Measurements from ENCODE around the gene ARFGEF3. TPM values are rescaled to one million over a fixed set of nuclear protein-coding genes. Genes with fewer than 3 reads are reported as not detected.

The ARFGEF3 gene
- total and polyA plus RNA-seq, 10 of the 15 experiments (the other 5 are each of a cell fraction or from before 2014, with no cell fraction given) = under 0.01 to 0.08 (median 0.02) TPM; not detected in 1

- TF ChIP-seq CTCF (IDR thresholded peaks at IDR 0.05 in 2 of 3, conservative IDR thresholded peaks at IDR 0.05 in 1 of 3; ENCODE audit: control insufficient read depth in 2 of 3, extremely low read depth in 1 of 3, insufficient read depth in 1 of 3, low read depth in 3 of 3, low read length in 3 of 3) = no peak
Observed at GRCh38 chr6:138204303-138204702, 42.6 kb downstream of the ARFGEF3 start (continued).

- no peaks in the 10 kb centered on the region for H3K9me3 ChIP-seq (replicated peaks; ENCODE audit: control insufficient read depth, insufficient read depth, low read length)
- DNase-seq (ENCODE audit: low read depth, low spot score) (no peak), ATAC-seq (no peak), FAIRE-seq (no peak)
- intact Hi-C loops (cut with micrococcal nuclease; ENCODE audit: unreplicated experiment) (no loop called here), in situ Hi-C loops (cut with MboI) (no loop called here)
- ChIA-PET SMC1A (ENCODE audit: uncharacterized antibody, unreplicated experiment) (no interaction called here), RAD21 (ENCODE audit: unreplicated experiment) (no interaction called here), CTCF (interaction anchor here (0.6 kb wide), 1 partner anchor 782 kb away, joined by 3 read pairs; no protein-coding TSS in a partner anchor), POLR2A (no interaction called here)
- no peaks in the 10 kb centered on the region for H3K36me3 ChIP-seq (ENCODE audit: control insufficient read depth in 2 of 2, insufficient read depth in 2 of 2, low read length in 1 of 2)
- H3K4me1 ChIP-seq (ENCODE audit: control insufficient read depth, insufficient read depth, low read length) = no peaks in the 10 kb centered on the region
- no peaks in the 10 kb centered on the region for H3K79me2 ChIP-seq (ENCODE audit: control insufficient read depth, insufficient read depth, low read length)
- no TSS peak for BruUV-seq (replicated peaks)
- H3K27ac ChIP-seq (ENCODE audit: control insufficient read depth, insufficient read depth) = no peak overlapping the region
- no peak overlapping the region for H3K9ac ChIP-seq (ENCODE audit: control insufficient read depth, insufficient read depth, low read length)
- no peaks in the 10 kb centered on the region for H4K20me1 ChIP-seq (ENCODE audit: control insufficient read depth, insufficient read depth)
- no peak overlapping the region for H3K4me2 ChIP-seq (ENCODE audit: control insufficient read depth, insufficient read depth)
- H2AFZ ChIP-seq (ENCODE audit: control insufficient read depth, low read depth, low read length) = no peak overlapping the region
- no peak overlapping the region for H3K4me3 ChIP-seq
- H3K27me3 ChIP-seq (replicated peaks in 1 of 2; ENCODE audit: control insufficient read depth in 2 of 2, insufficient read depth in 2 of 2, low read length in 1 of 2) = peaks cover 0 to 5% of the 10 kb centered on the region in 2 experiments; a peak in 2 of 4 replicates
- WGBS (ENCODE audit: insufficient coverage, insufficient replicate concordance, low lambda C conversion rate, missing lambda C conversion rate) = 15% methylated on average over 4 of the region's 4 CpGs
- TF ChIP-seq STAT3 (IDR thresholded peaks at IDR 0.05; ENCODE audit: low read depth, low read length) (no peak), BACH1 (IDR thresholded peaks at IDR 0.05; ENCODE audit: borderline replicate concordance) (no peak), ZNF384 (IDR thresholded peaks at IDR 0.05; ENCODE audit: borderline replicate concordance, low read depth, low read length) (no peak), MEF2A (IDR thresholded peaks at IDR 0.05; ENCODE audit: insufficient read depth, low read depth, low read length) (no peak), CBFB (IDR thresholded peaks at IDR 0.05; ENCODE audit: low read depth) (no peak), ASH2L (IDR thresholded peaks at IDR 0.05; ENCODE audit: borderline replicate concordance, low read depth) (no peak), ESRRA (IDR thresholded peaks at IDR 0.05; ENCODE audit: low read length) (no peak), CBX5 (IDR thresholded peaks at IDR 0.05; ENCODE audit: low read depth) (no peak), TCF3 (IDR thresholded peaks at IDR 0.05; ENCODE audit: borderline replicate concordance, insufficient read depth, low read depth, low read length) (no peak), MAX (IDR thresholded peaks at IDR 0.05; ENCODE audit: low read depth, low read length) (no peak), BMI1 (IDR thresholded peaks at IDR 0.05; ENCODE audit: borderline replicate concordance) (no peak), USF2 (IDR thresholded peaks at IDR 0.05; ENCODE audit: borderline replicate concordance, low read depth, low read length) (no peak), TAF1 (IDR thresholded peaks at IDR 0.05; ENCODE audit: borderline replicate concordance, low read depth, low read length) (no peak), USF1 (IDR thresholded peaks at IDR 0.05; ENCODE audit: borderline replicate concordance, extremely low read length, insufficient read depth, low read depth, low read length) (no peak), BCL3 (IDR thresholded peaks at IDR 0.05; ENCODE audit: borderline replicate concordance, insufficient read depth, low read depth, low read length, poor library complexity, severe bottlenecking) (no peak), PAX5 (IDR thresholded peaks at IDR 0.05; ENCODE audit: borderline replicate concordance, low read depth, low read length) (no peak)
Observed at GRCh38 chr6:138204792-138205384, 43.1 kb downstream of the ARFGEF3 start.

Measured in GM12878 (cell line).